AG09309 (cell line): ENCODE measurements around the gene SPOCK2.

Experiments
- DNase-seq: peaks from one replicate; pipeline ENCODE4 v3.0.0-alpha.2; 2010; ENCODE audit warnings: low read depth
- H3K4me3 ChIP-seq: 2 replicates; pipeline ENCODE4 v1.5.1; 2011; ENCODE audit warnings: mild to moderate bottlenecking, low read depth, low read length, moderate library complexity; ENCODE audit not compliant: control insufficient read depth
- TF ChIP-seq, protein P1 (sequence below): IDR thresholded peaks from 2 replicates; pipeline ENCODE4 v1.5.1; 2011; ENCODE audit warnings: mild to moderate bottlenecking, low read depth, low read length, inconsistent platforms; ENCODE audit not compliant: insufficient read depth, control insufficient read depth; ENCODE audit errors: missing control alignments

The SPOCK2 gene

GRCh38 chr10:72085166-72085565 lies 3.2 kb downstream of the SPOCK2 start:
- H3K4me3 ChIP-seq, result no peak overlapping the region
- TF ChIP-seq, protein P1, sequence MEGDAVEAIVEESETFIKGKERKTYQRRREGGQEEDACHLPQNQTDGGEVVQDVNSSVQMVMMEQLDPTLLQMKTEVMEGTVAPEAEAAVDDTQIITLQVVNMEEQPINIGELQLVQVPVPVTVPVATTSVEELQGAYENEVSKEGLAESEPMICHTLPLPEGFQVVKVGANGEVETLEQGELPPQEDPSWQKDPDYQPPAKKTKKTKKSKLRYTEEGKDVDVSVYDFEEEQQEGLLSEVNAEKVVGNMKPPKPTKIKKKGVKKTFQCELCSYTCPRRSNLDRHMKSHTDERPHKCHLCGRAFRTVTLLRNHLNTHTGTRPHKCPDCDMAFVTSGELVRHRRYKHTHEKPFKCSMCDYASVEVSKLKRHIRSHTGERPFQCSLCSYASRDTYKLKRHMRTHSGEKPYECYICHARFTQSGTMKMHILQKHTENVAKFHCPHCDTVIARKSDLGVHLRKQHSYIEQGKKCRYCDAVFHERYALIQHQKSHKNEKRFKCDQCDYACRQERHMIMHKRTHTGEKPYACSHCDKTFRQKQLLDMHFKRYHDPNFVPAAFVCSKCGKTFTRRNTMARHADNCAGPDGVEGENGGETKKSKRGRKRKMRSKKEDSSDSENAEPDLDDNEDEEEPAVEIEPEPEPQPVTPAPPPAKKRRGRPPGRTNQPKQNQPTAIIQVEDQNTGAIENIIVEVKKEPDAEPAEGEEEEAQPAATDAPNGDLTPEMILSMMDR, result no peak
- no peak for DNase-seq

GRCh38 chr10:72083790-72084459 lies 4.4 kb downstream of the SPOCK2 start:
- H3K4me3 ChIP-seq, result no peak overlapping the region
- no peak for DNase-seq
- TF ChIP-seq, protein P1, result no peak

DNA sequence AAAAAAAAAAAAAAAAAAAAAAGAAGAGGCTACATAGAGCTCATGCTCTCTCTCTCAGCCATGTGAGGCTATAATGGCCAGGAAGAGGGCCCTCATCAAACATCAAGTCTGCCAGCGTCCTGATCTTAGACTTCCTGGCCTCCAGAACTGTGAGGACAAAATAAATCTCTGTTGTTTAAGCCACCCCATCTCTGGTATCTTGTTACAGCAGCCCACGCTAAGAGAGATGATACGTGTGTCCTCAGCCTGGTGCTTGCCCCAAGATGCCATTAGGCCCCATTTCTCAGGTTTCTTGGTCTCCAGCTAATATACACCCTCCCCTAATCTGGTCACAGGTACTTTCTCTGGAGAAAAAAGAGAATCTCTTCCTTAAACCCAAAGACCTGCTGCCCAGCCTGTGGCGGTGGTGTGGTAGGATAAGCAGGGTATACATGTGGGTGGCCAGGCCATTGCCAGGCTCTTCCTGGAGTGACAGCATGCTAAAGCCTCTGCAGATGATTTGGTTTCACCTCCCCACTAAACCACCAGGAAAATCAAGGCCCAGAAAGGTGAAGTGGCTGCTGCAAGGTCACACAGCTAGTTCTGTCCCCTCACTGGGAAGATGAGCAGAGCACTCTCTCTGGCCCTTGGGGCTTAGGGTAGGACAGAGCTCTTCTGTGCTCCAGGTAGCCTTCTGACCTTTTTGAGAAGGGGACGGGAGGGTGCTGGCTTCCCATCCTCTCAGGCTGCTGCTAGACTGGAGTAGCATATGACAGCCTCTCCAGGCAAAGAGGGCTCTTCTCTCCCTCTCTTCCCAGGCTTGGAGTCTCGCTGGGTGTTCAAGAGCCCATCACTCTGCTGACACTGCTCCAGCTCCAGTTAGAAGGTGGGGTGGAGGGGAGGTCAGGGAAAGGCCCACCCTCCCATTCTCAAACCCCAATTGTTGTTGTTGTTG lies 5.2 kb downstream of the SPOCK2 start:
- no peak for DNase-seq
- TF ChIP-seq, protein P1, result no peak
- no peak overlapping the region for H3K4me3 ChIP-seq

- DNase-seq, result no peak
- H3K4me3 ChIP-seq, result no peak overlapping the region
- TF ChIP-seq, protein P1, result no peak
These were observed 6.4 kb downstream of the SPOCK2 start for GRCh38 chr10:72081772-72082590.

- TF ChIP-seq, protein P1, result no peak
- no peak overlapping the region for H3K4me3 ChIP-seq
- no peak for DNase-seq
These were observed 7.1 kb downstream of the SPOCK2 start for GRCh38 chr10:72081210-72081609.
